Activated T-helper 2 cell treated with anti-CD3 and anti-CD28 coated beads, Interferon-gamma antibody, Interleukin-2, Interleukin-4, amounts not matched to agents 10 μg/mL and 5 μg/mL and 100 μg/mL, durations not matched to agents 14 hours and 24 hours and 36 hours (primary cell): ENCODE results near the gene CCDC32. TPM values are rescaled to one million over a fixed set of nuclear protein-coding genes. Genes with fewer than 3 reads are reported as not detected.

ENCODE experiments used
- DNase-seq: peaks from one replicate; pipeline ENCODE4 v3.0.0; 2021; ENCODE audit warnings: low spot score
- H3K27ac Mint-ChIP-seq: one replicate; pipeline ENCODE4 v1.8.0; 2021; ENCODE audit warnings: mixed read lengths
- H3K27me3 Mint-ChIP-seq: one replicate; pipeline ENCODE4 v1.8.0; 2021; ENCODE audit warnings: low read depth, mixed read lengths
- H3K36me3 Mint-ChIP-seq: one replicate; pipeline ENCODE4 v1.8.0; 2021; ENCODE audit warnings: low read depth, mixed read lengths
- H3K4me1 Mint-ChIP-seq: one replicate; pipeline ENCODE4 v1.8.0; 2021; ENCODE audit warnings: low read depth, mixed read lengths
- H3K4me3 Mint-ChIP-seq: one replicate; pipeline ENCODE4 v1.8.0; 2021; ENCODE audit warnings: low read depth, mild to moderate bottlenecking, moderate library complexity, mixed read lengths
- H3K9me3 Mint-ChIP-seq: one replicate; pipeline ENCODE4 v1.8.0; 2021; ENCODE audit warnings: mixed read lengths
- intact Hi-C: fragments of 100-400 bp; cut with micrococcal nuclease; formaldehyde crosslinking; loops from one replicate; pipeline ENCODE4 v1.15.1; 2023
- total RNA-seq: library from RNA; stranded (reverse); gene quantifications from 2 replicates; pipeline ENCODE4 v1.2.3, GENCODE V29; 2022

Gene CCDC32
- total RNA-seq, 1 donor from 2014 or later = 32.7 TPM

DNA sequence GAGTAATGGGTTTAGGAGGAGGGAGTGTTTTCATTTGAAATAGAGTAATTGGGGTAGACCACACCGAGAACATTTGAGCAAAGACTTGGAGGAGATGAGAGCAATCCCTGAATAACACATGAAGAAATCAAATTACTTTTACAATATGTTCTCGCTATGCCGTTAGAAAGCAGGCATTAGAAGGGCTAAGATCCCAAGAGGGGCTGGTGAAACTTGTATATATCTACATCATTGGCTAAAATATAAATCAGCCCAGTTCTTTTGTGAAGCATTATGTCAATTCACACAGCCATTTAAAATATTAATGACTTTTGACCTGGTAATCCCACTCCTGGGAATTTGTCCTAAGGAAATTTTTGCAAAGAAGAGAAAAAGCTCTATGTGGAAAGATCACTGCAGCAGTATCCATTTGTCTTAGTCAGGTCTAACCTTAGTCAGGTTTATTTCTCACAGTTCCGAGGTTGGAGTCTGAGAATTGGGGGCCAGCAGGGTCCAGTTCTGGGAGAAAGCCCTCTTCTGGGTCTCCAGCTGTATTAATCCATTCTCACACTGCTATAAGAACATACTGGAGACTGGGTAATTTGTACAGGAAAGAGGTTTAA, 31.0 kb downstream of the CCDC32 start:
- H3K27me3 Mint-ChIP-seq = no peaks in the 10 kb centered on the region
- no peaks in the 10 kb centered on the region for H3K36me3 Mint-ChIP-seq
- no peak overlapping the region for H3K4me3 Mint-ChIP-seq
- no peaks in the 10 kb centered on the region for H3K9me3 Mint-ChIP-seq
- intact Hi-C loops = no loop called here
- DNase-seq = no peak
- H3K4me1 Mint-ChIP-seq = no peaks in the 10 kb centered on the region
- H3K27ac Mint-ChIP-seq = no peak overlapping the region

DNA sequence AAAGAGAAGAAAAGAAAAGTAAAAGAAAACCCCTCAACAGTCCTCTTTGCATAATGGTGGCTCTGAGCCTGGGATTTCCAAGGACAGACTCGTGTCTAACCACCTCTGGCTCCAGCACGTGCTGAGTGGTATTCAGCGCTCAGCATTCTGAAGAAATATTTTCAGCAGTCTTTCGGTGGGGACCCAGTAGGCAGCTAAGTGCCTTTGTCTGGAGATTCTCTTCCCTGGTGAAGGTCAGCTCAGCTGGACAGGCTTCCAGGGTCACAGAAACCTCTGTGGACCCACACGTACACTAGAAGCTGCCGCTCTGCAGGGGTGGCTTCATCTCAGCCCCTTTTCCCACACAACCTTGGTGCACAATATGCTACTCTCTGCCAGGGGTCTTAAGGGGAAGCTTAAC, 36.0 kb downstream of the CCDC32 start:
- H3K36me3 Mint-ChIP-seq = no peaks in the 10 kb centered on the region
- no peaks in the 10 kb centered on the region for H3K4me1 Mint-ChIP-seq
- intact Hi-C loops = no loop called here
- no peaks in the 10 kb centered on the region for H3K9me3 Mint-ChIP-seq
- no peak overlapping the region for H3K4me3 Mint-ChIP-seq
- H3K27me3 Mint-ChIP-seq = no peaks in the 10 kb centered on the region
- no peak overlapping the region for H3K27ac Mint-ChIP-seq
- no peak for DNase-seq

DNA sequence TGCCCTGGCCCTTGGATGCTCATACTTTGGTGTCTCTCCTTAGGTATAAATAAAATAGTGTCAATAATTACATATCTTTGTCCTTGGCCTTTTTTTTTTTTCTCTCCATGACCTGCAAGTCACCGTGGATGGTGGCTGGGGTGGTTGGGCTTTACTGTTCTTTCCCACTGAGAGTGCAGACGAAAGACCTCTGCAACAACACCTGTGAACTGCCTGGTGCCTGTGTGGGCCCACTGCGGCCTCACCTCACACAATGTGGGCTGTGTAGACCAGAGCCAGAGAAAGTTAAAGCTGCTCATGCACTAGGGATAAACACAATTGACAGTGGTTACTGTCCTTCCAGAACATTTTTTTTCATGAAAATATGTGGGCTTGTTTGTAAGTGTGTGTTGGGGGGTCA, 39.0 kb downstream of the CCDC32 start:
- Mint-ChIP-seq H3K27me3 (peaks cover 2% of the 10 kb centered on the region), H3K27ac (no peak overlapping the region)
- intact Hi-C loops = no loop called here

DNA sequence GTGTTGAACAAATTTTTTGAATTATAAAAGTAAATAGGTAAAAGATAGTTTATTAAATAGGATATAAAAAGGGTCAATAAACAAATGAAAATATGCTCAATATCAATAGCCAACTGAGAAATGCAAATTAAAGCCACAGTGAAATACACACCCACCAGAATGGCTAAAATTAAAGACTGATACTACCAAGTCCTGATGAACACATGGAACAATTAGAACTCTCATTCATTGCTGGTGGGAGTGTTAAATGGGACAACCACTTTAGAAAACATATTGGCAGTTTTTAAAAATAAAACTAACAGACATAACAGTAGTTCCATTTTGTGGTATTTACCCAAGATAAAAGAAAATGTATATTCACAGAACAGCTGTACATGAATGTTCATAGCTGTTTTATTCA, 41.2 kb downstream of the CCDC32 start:
- H3K4me3 Mint-ChIP-seq = no peak overlapping the region
- no peaks in the 10 kb centered on the region for H3K36me3 Mint-ChIP-seq
- intact Hi-C loops = no loop called here
- peaks cover 3% of the 10 kb centered on the region for H3K4me1 Mint-ChIP-seq
- no peaks in the 10 kb centered on the region for H3K9me3 Mint-ChIP-seq
- DNase-seq = no peak
- peaks cover 5% of the 10 kb centered on the region for H3K27me3 Mint-ChIP-seq
- H3K27ac Mint-ChIP-seq = no peak overlapping the region

More for the DNA sequence above, 39.0 kb downstream of the CCDC32 start:
- H3K9me3 Mint-ChIP-seq = no peaks in the 10 kb centered on the region
- H3K4me1 Mint-ChIP-seq = no peaks in the 10 kb centered on the region
- H3K36me3 Mint-ChIP-seq = no peaks in the 10 kb centered on the region
- H3K4me3 Mint-ChIP-seq = no peak overlapping the region
- DNase-seq = no peak

DNA sequence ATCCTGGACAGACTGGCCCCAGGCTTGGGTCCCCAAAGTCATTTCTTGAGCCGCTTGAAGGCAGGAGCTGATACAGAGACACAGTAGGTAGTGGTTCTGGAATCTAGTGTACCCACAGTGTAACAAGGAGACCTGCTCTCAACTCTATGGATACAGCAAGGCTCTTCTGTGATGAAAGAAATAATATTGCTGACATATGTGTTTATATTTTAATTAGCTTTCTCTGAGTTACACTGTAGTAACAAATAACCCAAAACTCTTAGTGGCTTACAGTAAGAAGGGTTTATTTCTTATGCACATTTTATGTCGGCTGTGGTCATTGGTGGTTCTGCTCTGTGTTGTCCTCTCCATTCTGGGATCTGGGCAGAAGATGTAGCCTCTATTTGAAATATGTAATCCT, 48.5 kb downstream of the CCDC32 start:
- Mint-ChIP-seq H3K27ac (no peak overlapping the region), H3K27me3 (peaks cover 32% of the 10 kb centered on the region), H3K4me1 (peaks cover 7% of the 10 kb centered on the region), H3K4me3 (no peak overlapping the region), H3K36me3 (no peaks in the 10 kb centered on the region), H3K9me3 (no peaks in the 10 kb centered on the region)
- DNase-seq = no peak
- intact Hi-C loops = no loop called here

DNA sequence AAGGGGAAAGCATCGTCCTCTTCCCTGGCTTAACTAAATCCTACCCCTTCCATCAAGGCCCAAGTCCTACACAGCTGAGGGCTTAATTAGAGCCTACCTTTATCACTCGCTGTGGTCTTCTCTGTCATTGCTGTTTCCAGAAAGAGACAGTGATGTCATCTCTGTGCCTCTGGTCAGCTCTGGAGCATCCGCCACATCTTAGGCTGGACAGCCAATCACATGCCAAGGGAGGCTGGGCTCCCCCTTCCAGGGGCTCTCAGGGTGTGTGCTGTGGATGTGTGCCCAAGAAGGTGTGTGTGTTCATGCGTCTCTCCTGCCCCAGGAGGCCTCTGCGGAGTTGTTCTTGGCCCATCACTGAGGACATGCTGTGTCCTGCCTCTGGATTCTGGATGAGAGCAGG, 51.2 kb downstream of the CCDC32 start:
- no peak overlapping the region for H3K27ac Mint-ChIP-seq
- no peak for DNase-seq
- no peak overlapping the region for H3K4me3 Mint-ChIP-seq
- intact Hi-C loops = no loop called here
- no peaks in the 10 kb centered on the region for H3K36me3 Mint-ChIP-seq
- no peaks in the 10 kb centered on the region for H3K9me3 Mint-ChIP-seq
- H3K27me3 Mint-ChIP-seq = peaks cover 45% of the 10 kb centered on the region
- H3K4me1 Mint-ChIP-seq = peaks cover 11% of the 10 kb centered on the region

DNA sequence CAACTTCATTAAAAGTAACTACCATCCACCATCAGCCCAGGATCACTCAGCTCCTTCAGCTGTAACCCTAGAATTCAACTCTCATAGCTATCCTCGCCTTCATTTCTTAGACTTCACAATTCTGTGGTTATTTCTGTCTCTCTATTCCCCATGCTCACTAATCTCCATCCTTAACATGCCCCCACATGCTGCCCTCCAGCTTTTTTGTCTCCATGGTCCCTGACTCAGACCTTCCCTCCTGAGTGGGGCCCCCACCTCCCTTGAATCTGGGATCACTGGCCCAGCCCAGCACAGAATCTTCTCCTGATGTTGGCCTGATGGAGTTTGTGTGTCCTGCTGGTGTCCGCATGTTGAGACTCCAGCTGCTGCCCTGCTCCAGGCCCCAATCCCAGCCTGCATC, 52.4 kb downstream of the CCDC32 start:
- Mint-ChIP-seq H3K9me3 (no peaks in the 10 kb centered on the region), H3K36me3 (no peaks in the 10 kb centered on the region), H3K4me1 (peaks cover 16% of the 10 kb centered on the region), H3K27me3 (peaks cover 55% of the 10 kb centered on the region), H3K4me3 (peak overlapping the region; percentile 42), H3K27ac (no peak overlapping the region)
- DNase-seq = no peak
- intact Hi-C loops = no loop called here

DNA sequence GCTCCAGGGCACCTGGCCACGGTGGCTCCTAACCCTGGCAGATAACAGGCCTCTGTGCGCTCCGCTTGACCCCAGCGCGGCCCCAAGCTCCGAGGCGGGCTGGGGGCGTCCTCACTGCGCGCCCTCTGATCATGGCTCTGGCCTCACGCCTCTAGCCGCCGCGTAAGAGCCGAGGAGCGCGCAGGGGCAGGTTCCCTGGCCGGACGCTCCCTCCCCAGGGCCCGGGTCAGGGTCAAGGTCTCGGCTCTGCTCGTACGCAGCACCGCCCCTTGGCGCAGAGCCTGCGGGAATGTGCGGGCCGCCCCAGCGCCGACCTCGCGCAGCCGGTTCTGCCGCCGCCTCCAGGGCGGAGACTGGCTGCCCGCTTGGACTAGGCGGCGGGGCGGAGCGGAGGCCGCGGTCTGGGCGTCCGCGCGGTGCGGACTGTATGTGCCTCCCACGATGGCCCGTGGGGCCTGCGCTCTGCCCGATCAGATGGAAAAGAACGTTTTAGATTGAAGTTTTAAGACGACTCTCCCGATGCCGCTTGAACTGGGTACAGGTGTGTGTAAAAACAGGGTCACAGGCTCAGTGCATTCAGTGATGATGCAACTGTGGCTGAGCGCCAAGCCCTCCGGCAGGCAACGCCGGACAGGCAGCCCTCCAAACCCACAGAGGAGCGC, 53.2 kb downstream of the CCDC32 start:
- Mint-ChIP-seq H3K4me1 (peaks cover 22% of the 10 kb centered on the region), H3K27me3 (peaks cover 63% of the 10 kb centered on the region), H3K36me3 (no peaks in the 10 kb centered on the region), H3K4me3 (peak overlapping the region; percentile 69), H3K9me3 (no peaks in the 10 kb centered on the region), H3K27ac (no peak overlapping the region)
- intact Hi-C loops = no loop called here
- DNase-seq = no peak

DNA sequence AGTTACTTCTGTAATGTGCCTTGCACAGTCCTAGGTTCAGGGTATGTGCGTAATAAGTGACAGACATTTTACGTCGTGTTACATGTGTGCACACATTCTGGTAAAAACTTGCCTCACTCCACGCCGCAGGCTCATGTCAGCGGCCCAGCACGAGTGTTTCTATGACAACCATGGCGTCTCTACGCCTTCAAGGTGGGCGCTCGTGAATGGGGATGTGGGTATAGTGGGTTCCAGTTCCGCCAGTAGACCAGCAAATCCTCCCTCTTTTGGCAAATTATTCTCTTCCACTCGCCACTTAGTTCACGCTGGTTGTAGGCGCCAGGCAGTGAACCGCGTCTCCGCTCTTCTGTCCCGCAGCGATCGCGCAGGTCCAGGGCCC, 53.8 kb downstream of the CCDC32 start:
- DNase-seq = no peak
- Mint-ChIP-seq H3K4me1 (peaks cover 24% of the 10 kb centered on the region), H3K27ac (no peak overlapping the region), H3K27me3 (peaks cover 64% of the 10 kb centered on the region), H3K4me3 (peak overlapping the region; percentile 69), H3K9me3 (no peaks in the 10 kb centered on the region), H3K36me3 (no peaks in the 10 kb centered on the region)
- intact Hi-C loops = no loop called here

DNA sequence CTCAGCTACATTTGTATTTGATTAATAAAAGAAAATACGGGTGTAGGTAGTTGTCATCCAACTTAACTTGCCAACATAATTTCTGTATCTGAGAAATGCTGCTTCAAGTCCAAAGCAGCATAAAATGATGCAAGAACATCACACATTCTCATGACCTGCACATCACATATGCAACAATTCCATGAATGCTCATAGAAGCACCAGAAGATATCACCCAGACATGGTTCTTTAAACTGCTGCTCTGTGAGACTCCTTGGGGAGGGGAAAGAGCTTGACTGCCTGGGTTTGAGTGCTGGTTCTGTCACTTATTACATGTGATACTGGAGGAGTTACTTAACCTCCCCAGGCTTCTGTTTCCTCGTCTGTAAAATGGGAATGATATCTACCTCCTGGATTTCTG, 54.6 kb downstream of the CCDC32 start:
- Mint-ChIP-seq H3K27me3 (peaks cover 63% of the 10 kb centered on the region), H3K4me3 (peak overlapping the region; percentile 56)

DNA sequence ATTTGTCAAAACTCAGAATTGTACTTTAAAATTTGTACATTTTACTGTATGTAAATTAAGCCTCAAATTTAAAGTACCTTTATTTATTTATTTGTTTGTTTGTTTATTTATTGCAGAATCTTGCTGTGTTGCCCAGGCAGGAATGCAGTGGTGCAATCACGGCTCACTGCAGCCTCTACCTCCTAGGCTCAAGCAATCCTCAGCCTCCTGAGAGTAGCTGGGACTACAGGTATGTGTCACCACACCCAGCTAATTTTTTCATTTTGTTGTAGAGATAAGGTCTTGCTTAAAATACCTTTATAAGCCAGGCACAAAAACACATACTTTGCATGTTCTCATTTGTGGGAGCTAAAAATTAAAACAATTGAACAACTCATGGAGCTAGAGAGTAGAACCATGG, 56.6 kb downstream of the CCDC32 start:
- intact Hi-C loops = loop anchor here (5.0 kb wide), 2 partner anchors 36 to 66 kb away; partner anchors contain the start of genes BAHD1 and CHST14
- Mint-ChIP-seq H3K4me3 (no peak overlapping the region), H3K27ac (no peak overlapping the region), H3K36me3 (no peaks in the 10 kb centered on the region), H3K9me3 (no peaks in the 10 kb centered on the region), H3K27me3 (peaks cover 67% of the 10 kb centered on the region), H3K4me1 (peaks cover 24% of the 10 kb centered on the region)
- DNase-seq = no peak

More for the DNA sequence above, 54.6 kb downstream of the CCDC32 start:
- H3K36me3 Mint-ChIP-seq = no peaks in the 10 kb centered on the region
- H3K9me3 Mint-ChIP-seq = no peaks in the 10 kb centered on the region
- H3K27ac Mint-ChIP-seq = no peak overlapping the region
- no peak for DNase-seq
- peaks cover 24% of the 10 kb centered on the region for H3K4me1 Mint-ChIP-seq
- intact Hi-C loops = no loop called here

DNA sequence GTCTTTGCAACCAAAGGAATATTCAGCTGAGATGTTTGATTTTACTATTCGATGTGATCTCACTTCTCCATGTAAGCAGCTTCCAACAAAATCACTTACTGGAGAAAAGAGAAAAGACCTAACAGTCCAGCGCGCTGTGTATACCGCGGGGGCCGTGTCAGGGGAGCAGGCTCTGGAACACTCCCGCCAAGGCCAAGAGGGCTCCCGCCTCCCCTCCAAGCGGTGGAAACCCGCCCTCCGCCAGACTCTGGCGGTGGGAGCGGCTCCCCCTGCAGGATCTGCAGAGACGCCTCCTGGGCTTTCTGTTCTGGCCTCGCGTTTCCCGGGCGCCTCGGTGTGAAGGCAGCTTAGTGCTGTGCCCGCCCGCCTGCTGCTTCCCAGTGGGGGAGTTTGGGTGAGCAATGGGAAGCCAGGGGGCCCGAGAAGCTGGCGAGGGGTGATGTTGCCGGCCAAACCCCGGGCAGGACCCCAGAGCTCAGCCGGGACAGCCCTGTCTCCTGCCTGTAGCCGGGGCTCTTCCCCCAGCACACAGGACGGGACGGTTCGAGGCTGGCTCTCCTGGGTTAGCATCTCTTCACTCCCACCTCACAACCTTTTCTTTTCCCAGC, 57.8 kb downstream of the CCDC32 start:
- intact Hi-C loops = loop anchor here (2.0 to 5.0 kb wide), 3 partner anchors 14 to 65 kb away; partner anchors contain the start of genes BAHD1 and CHST14
- H3K4me1 Mint-ChIP-seq = peaks cover 22% of the 10 kb centered on the region
- no peaks in the 10 kb centered on the region for H3K36me3 Mint-ChIP-seq
- no peak overlapping the region for H3K27ac Mint-ChIP-seq
- peaks cover 66% of the 10 kb centered on the region for H3K27me3 Mint-ChIP-seq
- H3K4me3 Mint-ChIP-seq = peak overlapping the region; percentile 45
- DNase-seq = peak; percentile 41
- no peaks in the 10 kb centered on the region for H3K9me3 Mint-ChIP-seq
